HepG2 (cell line): Measurements from ENCODE around the gene R3HCC1L. TPM values are rescaled to one million over a fixed set of nuclear protein-coding genes. Genes with fewer than 3 reads are reported as not detected.

ENCODE experiments used
- BCLAF1 ChIP-seq: fragments of 450-650 bp; IDR thresholded peaks from 2 replicates; pipeline ENCODE4 v1.6.1; 2017; ENCODE audit warnings: mild to moderate bottlenecking
- KDM5B ChIP-seq: sonication (generic); formaldehyde crosslinking; IDR thresholded peaks from 2 replicates; pipeline ENCODE4 v1.4.0; 2020; ENCODE audit warnings: missing genetic modification reagents, mild to moderate bottlenecking, borderline replicate concordance
- KLF9 ChIP-seq: IDR thresholded peaks from 2 replicates; pipeline ENCODE4 v1.6.1; 2016; ENCODE audit warnings: low read depth
- NR2C2 ChIP-seq: sonication (generic); formaldehyde crosslinking; IDR thresholded peaks from 2 replicates; pipeline ENCODE4 v1.4.0; 2020; ENCODE audit warnings: missing genetic modification reagents, mild to moderate bottlenecking, moderate library complexity, borderline replicate concordance
- ZNF160 ChIP-seq: sonication (generic); formaldehyde crosslinking; IDR thresholded peaks from 2 replicates; pipeline ENCODE4 v1.8.0; 2022; ENCODE audit warnings: mild to moderate bottlenecking, inconsistent platforms, missing genetic modification reagents
- ZNF280D ChIP-seq: sonication (generic); formaldehyde crosslinking; IDR thresholded peaks from 2 replicates; pipeline ENCODE4 v1.5.1; 2020; ENCODE audit warnings: mild to moderate bottlenecking, missing genetic modification reagents
- ZNF609 ChIP-seq: sonication (generic); formaldehyde crosslinking; IDR thresholded peaks from 2 replicates; pipeline ENCODE4 v1.4.0; 2020; ENCODE audit warnings: mild to moderate bottlenecking, missing genetic modification reagents, borderline replicate concordance
- ZNF768 ChIP-seq: sonication (generic); formaldehyde crosslinking; IDR thresholded peaks from 2 replicates; pipeline ENCODE4 v1.4.0; 2020; ENCODE audit warnings: missing genetic modification reagents
- polyA plus RNA-seq, 8 experiments: library from polyadenylated mRNA; depleted of rRNA in 3 of 8; stranded (reverse) in 7 of 8; unstranded in 1 of 8; fragments of >200 nt; fragmentation: Illumina TruSeq in 4 of 8; extraction: Trizol in 4 of 8; gene quantifications; 2 replicates each; pipeline versions ENCODE4 v1.2.1 to v1.2.3, GENCODE V29; 2011 to 2016; ENCODE audit warnings: low read depth in 4 of 8, missing spikeins in 1 of 8, mixed read lengths in 1 of 8; ENCODE audit not compliant: insufficient read depth in 1 of 8
- total RNA-seq, 5 experiments: library from RNA; depleted of rRNA; stranded (reverse); fragments of >200 nt; fragmentation: Illumina TruSeq; extraction: Trizol; gene quantifications; 2 replicates each; pipeline ENCODE4 v1.2.3, GENCODE V29; 2016; ENCODE audit warnings: low read depth in 1 of 5
- TF ChIP-seq, protein P1 (sequence below): sonication (generic); formaldehyde crosslinking; IDR thresholded peaks from 2 replicates; pipeline ENCODE4 v1.8.0; 2022; ENCODE audit warnings: missing genetic modification reagents, mild to moderate bottlenecking, borderline replicate concordance

R3HCC1L gene
- total and polyA plus RNA-seq, 2 of the 13 experiments (the other 11 are each of a cell fraction or from before 2014, with no cell fraction given), result 6.5 to 12.2 TPM

GRCh38 chr10:98267894-98268693, 133.6 kb downstream of the R3HCC1L start, which contains the start of gene LOXL4 (continued):
- TF ChIP-seq ZNF609 (CRISPR knock-in tag) (0 out of 2 replicates have a peak, but pooled peaks have one; percentile 34), NR2C2 (CRISPR knock-in tag) (peak; percentile 26; the same call in 1 of the 2 replicates), KLF9 (CRISPR knock-in tag) (no peak), KDM5B (CRISPR knock-in tag) (peak; percentile 41; the same call in 1 of the 2 replicates), BCLAF1 (no peak), ZNF768 (0 out of 2 replicates have a peak, but pooled peaks have one; percentile 12), ZNF160 (CRISPR knock-in tag) (peak; percentile 82; the same call in 1 of the 2 replicates), ZNF280D (0 out of 2 replicates have a peak, but pooled peaks have one; percentile 53)
- TF ChIP-seq, protein P1, sequence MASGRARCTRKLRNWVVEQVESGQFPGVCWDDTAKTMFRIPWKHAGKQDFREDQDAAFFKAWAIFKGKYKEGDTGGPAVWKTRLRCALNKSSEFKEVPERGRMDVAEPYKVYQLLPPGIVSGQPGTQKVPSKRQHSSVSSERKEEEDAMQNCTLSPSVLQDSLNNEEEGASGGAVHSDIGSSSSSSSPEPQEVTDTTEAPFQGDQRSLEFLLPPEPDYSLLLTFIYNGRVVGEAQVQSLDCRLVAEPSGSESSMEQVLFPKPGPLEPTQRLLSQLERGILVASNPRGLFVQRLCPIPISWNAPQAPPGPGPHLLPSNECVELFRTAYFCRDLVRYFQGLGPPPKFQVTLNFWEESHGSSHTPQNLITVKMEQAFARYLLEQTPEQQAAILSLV (CRISPR knock-in tag), result 0 out of 2 replicates have a peak, but pooled peaks have one; percentile 34
